IMR-90 (cell line): ENCODE results near the gene ZNF844.

Experiments
- CEBPB ChIP-seq: IDR thresholded peaks from 2 replicates; pipeline ENCODE4 v1.6.1; 2012; ENCODE audit warnings: low read depth, low read length, improper control_type of control experiment
- CHD1 ChIP-seq: IDR thresholded peaks from 2 replicates; pipeline ENCODE4 v1.6.1; 2012; ENCODE audit warnings: low read depth, low read length, improper control_type of control experiment
- FOS ChIP-seq: fragments of 150-350 bp; IDR thresholded peaks from 2 replicates; pipeline ENCODE4 v1.6.1; 2016; ENCODE audit warnings: low read depth, low read length
- MAFK ChIP-seq: IDR thresholded peaks from 2 replicates; pipeline ENCODE4 v1.6.1; 2012; ENCODE audit warnings: low read depth, low read length, improper control_type of control experiment
- MXI1 ChIP-seq: IDR thresholded peaks from 2 replicates; pipeline ENCODE4 v1.6.1; 2012; ENCODE audit warnings: low read depth, mild to moderate bottlenecking, low read length, moderate library complexity, borderline replicate concordance
- POLR2A ChIP-seq: IDR thresholded peaks from 2 replicates; pipeline ENCODE4 v1.6.1; 2012; ENCODE audit warnings: mild to moderate bottlenecking, low read depth, low read length
- RAD21 ChIP-seq: IDR thresholded peaks from 2 replicates; pipeline ENCODE4 v1.6.1; 2012; ENCODE audit warnings: low read length, improper control_type of control experiment
- RCOR1 ChIP-seq: IDR thresholded peaks from 2 replicates; pipeline ENCODE4 v1.6.1; 2012; ENCODE audit warnings: mild to moderate bottlenecking, low read length, improper control_type of control experiment; ENCODE audit not compliant: insufficient replicate concordance
- RFX5 ChIP-seq: IDR thresholded peaks from 2 replicates; pipeline ENCODE4 v1.8.0; 2012; ENCODE audit warnings: low read depth, mild to moderate bottlenecking, low read length, moderate library complexity
- TF ChIP-seq, protein P1 (sequence below): conservative IDR thresholded peaks from 2 replicates; pipeline ENCODE4 v1.5.1; 2012; ENCODE audit warnings: mild to moderate bottlenecking, low read depth, low read length, improper control_type of control experiment
- TF ChIP-seq, protein P2 (sequence below): fragments of 150-350 bp; IDR thresholded peaks from 2 replicates; pipeline ENCODE4 v1.6.1; 2016; ENCODE audit warnings: low read depth, mild to moderate bottlenecking, low read length, moderate library complexity, borderline replicate concordance
- TF ChIP-seq, protein P3 (sequence below): fragments of 150-350 bp; IDR thresholded peaks from 2 replicates; pipeline ENCODE4 v1.6.1; 2017; ENCODE audit warnings: mild to moderate bottlenecking, antibody characterized with exemption, low read length, low read depth

DNA sequence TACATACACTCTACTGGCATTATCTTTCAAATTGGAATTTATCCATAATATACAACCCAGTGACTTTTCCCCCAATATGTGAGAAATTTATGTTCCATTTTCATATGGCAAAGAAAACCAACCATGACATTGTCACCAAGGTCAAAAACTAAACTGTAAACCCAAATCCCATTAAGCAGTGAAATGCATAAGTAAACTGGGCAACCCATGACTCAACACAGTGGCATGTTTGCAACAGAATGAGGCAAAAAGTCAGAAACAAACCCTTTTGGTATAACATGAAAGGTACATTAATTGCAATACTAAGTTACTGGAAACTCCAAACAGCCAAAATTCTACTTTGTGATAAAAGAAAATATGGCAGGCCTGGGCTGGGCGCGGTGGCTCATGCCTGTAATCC, 16.7 kb upstream of the ZNF844 start:
- TF ChIP-seq, protein P1, sequence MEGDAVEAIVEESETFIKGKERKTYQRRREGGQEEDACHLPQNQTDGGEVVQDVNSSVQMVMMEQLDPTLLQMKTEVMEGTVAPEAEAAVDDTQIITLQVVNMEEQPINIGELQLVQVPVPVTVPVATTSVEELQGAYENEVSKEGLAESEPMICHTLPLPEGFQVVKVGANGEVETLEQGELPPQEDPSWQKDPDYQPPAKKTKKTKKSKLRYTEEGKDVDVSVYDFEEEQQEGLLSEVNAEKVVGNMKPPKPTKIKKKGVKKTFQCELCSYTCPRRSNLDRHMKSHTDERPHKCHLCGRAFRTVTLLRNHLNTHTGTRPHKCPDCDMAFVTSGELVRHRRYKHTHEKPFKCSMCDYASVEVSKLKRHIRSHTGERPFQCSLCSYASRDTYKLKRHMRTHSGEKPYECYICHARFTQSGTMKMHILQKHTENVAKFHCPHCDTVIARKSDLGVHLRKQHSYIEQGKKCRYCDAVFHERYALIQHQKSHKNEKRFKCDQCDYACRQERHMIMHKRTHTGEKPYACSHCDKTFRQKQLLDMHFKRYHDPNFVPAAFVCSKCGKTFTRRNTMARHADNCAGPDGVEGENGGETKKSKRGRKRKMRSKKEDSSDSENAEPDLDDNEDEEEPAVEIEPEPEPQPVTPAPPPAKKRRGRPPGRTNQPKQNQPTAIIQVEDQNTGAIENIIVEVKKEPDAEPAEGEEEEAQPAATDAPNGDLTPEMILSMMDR, result no peak
- TF ChIP-seq POLR2A, result no peak
- TF ChIP-seq FOS, result peak; percentile 15; the same call in 1 of the 2 replicates
- TF ChIP-seq RCOR1, result no peak
- TF ChIP-seq MXI1, result no peak
- TF ChIP-seq, protein P2, sequence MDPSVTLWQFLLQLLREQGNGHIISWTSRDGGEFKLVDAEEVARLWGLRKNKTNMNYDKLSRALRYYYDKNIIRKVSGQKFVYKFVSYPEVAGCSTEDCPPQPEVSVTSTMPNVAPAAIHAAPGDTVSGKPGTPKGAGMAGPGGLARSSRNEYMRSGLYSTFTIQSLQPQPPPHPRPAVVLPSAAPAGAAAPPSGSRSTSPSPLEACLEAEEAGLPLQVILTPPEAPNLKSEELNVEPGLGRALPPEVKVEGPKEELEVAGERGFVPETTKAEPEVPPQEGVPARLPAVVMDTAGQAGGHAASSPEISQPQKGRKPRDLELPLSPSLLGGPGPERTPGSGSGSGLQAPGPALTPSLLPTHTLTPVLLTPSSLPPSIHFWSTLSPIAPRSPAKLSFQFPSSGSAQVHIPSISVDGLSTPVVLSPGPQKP, result no peak
- TF ChIP-seq RAD21, result no peak
- no peak for TF ChIP-seq CEBPB
- no peak for TF ChIP-seq CHD1
- TF ChIP-seq, protein P3, sequence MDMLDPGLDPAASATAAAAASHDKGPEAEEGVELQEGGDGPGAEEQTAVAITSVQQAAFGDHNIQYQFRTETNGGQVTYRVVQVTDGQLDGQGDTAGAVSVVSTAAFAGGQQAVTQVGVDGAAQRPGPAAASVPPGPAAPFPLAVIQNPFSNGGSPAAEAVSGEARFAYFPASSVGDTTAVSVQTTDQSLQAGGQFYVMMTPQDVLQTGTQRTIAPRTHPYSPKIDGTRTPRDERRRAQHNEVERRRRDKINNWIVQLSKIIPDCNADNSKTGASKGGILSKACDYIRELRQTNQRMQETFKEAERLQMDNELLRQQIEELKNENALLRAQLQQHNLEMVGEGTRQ, result no peak
- TF ChIP-seq MAFK, result no peak
- no peak for TF ChIP-seq RFX5
